GM12874 (cell line): ENCODE results near the gene ADAMTS2.

ENCODE experiments used
- CTCF ChIP-seq: IDR thresholded peaks from 2 replicates; pipeline ENCODE4 v1.5.1; 2011; ENCODE audit warnings: low read depth, mild to moderate bottlenecking, control low read depth, low read length, moderate library complexity; ENCODE audit not compliant: insufficient read depth

Gene ADAMTS2

DNA sequence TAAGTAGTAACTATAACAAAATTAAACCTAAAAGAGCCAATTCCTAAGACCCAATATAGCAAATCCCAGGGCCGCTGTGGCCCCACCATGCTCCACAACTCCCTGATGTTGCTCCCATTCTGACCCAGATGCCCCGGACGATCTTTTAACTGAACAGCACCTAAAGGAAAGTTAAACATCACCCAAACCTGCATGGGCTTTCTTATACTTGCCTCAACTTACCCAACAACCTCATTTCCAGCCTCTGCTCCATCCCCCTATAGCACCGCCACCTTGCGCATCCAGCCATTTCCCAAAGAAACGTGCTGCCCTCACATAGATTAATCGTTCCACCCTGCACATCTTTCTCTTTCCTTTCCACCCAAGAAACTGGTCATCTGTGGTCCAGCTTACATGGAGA lies 230.5 kb downstream of the ADAMTS2 start:
- no peak for TF ChIP-seq CTCF

DNA sequence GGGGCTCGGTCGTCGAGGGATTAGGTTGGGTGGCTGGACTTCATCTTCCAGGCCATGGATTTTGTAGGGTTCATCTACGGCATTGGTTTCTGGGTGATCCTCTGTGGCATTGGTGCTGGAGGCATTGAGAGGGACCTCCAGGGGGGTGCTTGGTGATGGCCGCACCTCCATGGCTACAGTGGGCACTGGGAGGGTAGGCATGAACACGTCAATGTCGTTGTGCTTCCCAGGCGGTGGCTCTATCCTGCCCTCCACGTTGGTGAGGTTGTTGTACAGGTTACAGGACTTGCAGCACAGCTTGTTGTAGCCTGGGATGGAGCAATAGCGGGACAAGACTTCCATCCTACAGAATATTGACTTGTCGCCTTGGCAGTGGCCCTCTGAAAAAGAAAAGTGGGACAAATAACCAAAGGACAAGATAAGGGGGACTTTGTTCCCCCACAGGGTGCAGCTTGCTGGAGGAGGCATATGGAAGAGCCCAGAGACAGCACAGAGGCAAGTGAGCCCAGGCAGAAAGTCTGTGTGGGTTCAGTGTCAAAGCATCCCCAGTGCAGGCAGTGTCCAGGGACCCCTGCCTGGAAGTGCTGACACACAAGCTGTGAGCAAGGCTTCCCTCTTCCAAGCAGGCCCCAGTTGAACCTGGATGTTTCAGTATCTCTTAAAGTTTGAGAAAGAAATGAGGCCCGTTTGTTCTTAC lies 231.2 kb downstream of the ADAMTS2 start:
- no peak for TF ChIP-seq CTCF

DNA sequence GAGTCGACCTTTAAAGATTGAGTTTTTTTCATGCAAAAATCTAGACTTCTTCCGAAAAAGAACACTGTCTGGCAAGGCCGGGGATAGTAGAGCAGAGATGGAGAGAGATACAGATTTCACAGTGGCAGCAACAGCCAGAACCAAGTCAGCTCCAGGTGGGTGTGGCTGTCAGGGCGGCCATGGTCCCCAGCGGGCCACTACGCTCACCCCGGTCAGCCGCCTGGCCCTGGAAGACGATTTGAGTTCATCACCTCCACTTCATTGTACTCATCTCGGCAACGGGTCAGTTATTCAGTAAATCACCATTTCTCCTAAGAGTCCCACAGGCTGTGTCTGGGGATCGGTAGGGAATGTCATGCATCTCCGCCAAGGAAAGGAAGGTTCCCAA lies 232.1 kb downstream of the ADAMTS2 start:
- no peak for TF ChIP-seq CTCF

DNA sequence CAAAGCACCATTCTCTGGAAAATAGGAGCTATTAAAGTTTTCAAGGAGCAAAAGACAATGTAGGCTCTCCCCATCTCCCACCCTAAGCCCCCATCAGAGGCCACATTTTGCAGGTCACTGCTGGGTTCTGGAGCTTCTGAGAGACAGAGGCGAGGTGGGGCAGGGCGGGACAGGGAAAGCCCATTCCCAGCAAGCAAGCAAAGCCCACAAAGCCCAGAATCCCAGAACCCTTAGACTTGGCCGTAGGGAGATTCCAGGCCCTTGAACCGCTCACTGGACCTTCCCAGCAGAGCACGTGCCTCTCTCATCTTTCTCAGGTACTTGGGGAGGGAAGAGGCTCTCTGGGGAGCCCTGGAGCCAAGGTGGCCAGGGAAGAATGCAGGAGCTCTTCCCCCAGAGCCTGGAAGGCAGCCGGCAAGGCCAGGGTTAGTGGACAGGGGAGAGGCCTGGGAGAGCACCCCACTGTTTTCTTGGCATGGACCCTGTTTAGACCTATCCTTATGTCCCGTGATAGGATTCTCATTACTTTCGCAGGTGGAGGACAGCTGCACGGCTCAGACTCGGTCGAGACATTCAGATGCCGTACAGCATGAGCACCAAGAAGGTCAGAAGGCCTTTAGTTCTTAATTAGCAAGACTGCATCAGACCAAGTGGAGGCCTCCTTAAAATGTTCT lies 232.7 kb downstream of the ADAMTS2 start:
- TF ChIP-seq CTCF, result no peak

GRCh38 chr5:179111267-179112207 lies 233.7 kb downstream of the ADAMTS2 start:
- TF ChIP-seq CTCF, result no peak

DNA sequence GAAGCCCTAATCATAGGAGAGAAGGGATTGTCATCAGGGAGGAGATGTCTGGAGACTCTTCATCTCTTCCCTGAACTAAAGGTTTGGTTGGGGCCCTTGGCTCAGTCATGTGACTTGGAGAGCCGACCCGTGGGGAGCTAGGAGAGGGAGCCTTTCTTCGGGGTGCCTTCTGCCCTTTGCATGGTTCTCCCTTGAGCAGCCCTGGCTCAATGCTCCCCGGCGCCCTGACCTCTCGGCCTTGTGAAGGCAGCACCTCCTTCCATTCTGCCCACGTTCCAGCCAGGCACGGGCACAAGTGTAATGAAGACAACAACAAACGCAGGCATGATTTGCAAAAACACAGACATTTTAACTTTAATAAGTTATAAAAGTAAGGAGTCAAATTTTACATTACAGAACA lies 234.7 kb downstream of the ADAMTS2 start:
- TF ChIP-seq CTCF, result no peak

DNA sequence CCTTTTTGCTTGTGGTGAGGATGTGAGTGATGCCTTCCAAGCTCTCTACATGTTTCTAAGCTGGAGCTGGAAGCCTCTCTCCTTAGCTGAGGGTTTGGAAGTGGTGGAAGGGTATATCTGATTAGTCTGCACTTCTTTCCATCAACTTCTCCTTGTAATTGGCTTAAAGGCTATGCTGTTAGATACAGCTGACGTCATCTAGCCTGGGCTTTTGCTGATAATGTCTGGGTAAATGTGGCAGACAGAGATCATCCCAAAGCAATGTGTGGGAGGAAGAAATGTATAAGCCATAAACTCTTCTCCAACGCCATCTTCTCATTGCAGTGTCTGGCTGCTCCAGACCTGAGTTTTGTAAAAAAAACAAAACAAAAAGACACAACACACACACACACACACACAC lies 255.8 kb downstream of the ADAMTS2 start:
- no peak for TF ChIP-seq CTCF
